Stimulated activated CD4-positive, alpha-beta T cell treated with anti-CD3 and anti-CD28 coated beads, Interleukin-1b, Interleukin-23, amount 100 ng/mL, for 24 hours (primary cell): ENCODE measurements around the gene SIPA1.
"Not testable (repeated sequence)": the region's sequence is repeated elsewhere in the genome, so short reads cannot be mapped to it uniquely, and the experiment has no call there.

Experiments used
- DNase-seq, 4 experiments: peaks; one replicate each; pipeline ENCODE4 v3.0.0-alpha.2; 2020; ENCODE audit warnings: low read depth in 4 of 4, low spot score in 1 of 4

SIPA1 gene

DNA sequence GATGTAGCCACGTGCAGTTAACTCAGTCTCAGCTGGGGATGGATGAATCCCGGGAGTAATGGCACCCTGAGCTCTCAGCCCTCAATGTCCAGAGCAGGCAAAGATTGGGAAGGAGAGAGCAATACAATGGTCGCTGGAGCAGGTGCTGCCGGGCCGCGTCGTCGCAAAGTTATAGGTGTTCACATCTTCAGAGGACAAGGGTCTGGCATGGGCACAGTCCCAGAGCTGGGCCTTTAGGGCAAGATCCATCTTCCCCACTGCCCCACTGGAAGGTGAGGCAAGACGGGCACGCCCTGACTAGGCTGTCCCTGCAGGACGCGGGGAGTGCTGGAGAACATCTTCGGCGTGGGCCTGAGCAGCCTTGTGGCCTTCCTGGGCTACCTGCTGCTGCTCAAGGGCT is 14.7 kb upstream of the SIPA1 start:
- DNase-seq = no peak

DNA sequence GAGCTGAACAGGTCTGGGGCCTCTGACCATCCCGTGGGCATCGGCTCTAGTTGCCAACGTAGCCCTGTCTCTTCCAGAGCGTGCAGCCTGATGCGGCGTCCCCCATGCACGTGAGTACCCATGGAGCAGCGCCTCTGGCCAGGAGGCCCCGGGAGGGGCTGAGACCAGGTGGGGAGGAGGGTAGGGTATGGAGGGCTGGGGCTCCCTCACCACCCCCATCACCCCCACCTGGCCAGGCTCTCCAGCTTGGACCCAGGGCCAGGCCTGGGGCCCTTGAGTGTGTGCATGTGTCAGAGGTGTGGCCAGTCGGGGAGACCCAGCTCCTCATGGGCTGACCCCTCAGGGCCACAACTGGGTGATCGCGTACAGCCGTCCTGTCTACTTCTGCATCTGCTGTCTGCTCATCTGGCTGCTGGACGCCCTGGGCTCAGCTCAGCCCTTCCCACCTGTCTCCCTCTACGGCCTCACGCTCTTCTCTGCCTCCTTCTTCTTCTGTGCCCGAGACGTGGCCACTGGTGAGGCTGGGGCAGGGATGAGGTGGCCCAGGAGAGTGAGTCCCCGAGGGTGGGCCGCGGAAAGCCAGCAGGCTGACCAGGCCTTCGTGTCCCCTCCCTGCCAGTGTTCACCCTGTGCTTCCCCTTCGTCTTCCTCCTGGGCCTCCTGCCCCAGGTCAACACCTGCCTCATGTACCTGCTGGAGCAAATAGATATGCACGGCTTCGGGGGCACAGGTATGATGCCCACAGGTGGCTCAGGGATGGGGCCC is 13.9 kb upstream of the SIPA1 start:
- no peak for DNase-seq

GRCh38 chr11:65624931-65625627 is 12.8 kb upstream of the SIPA1 start:
- DNase-seq = no peak

DNA sequence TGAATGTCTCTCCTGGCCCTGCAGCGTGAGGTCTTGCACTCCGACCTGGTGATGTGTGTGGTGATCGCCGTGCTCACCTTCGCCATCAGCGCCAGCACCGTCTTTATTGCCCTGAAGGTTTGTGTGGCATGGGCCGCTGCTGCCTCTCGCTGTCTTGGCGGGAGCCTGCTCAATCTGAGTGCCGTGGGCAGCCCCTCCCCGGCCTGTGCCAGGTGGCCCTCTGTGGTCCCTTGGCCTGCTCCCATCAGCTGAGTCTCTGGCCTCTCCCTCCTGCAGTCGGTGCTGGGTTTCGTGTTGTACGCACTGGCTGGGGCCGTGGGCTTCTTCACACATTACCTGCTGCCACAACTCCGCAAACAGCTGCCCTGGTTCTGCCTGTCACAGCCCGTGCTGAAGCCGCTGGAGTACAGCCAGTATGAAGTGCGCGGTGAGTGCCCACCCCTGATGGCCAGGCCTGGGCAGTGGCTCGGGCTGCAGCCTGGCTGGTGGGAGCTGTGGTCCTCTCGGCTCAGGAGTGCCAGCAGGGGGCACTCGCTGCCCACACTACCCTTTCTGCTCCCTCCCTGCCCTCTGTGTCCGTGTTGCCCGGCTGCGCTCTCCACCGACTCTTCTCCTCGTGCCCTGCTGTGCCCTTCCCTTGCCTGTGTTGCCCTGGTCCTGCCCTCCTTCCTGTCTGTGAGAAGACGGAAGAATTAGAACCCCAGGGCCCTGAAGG is 12.1 kb upstream of the SIPA1 start:
- no peak for DNase-seq

DNA sequence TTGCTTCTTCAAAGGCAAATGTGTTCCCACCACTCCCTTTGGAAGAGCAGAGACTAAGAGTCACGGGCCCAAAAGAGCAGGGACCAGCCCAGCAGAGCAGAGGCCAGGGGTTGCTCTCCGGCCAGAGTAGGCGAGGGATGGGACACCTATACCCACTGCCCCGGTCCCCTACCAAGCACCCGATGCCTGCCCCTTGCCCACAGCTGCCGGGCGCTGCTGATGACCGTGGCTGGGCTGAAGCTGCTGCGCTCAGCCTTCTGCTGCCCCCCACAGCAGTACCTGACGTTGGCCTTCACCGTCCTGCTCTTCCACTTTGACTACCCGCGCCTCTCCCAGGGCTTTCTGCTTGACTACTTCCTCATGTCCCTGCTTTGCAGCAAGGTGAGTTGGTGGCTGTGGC is 10.7 kb upstream of the SIPA1 start:
- no peak for DNase-seq

- DNase-seq = no peak
Measured at GRCh38 chr11:65629579-65629978, 8.3 kb upstream of the SIPA1 start.

GRCh38 chr11:65630215-65630614 is 7.7 kb upstream of the SIPA1 start:
- DNase-seq = no peak

DNA sequence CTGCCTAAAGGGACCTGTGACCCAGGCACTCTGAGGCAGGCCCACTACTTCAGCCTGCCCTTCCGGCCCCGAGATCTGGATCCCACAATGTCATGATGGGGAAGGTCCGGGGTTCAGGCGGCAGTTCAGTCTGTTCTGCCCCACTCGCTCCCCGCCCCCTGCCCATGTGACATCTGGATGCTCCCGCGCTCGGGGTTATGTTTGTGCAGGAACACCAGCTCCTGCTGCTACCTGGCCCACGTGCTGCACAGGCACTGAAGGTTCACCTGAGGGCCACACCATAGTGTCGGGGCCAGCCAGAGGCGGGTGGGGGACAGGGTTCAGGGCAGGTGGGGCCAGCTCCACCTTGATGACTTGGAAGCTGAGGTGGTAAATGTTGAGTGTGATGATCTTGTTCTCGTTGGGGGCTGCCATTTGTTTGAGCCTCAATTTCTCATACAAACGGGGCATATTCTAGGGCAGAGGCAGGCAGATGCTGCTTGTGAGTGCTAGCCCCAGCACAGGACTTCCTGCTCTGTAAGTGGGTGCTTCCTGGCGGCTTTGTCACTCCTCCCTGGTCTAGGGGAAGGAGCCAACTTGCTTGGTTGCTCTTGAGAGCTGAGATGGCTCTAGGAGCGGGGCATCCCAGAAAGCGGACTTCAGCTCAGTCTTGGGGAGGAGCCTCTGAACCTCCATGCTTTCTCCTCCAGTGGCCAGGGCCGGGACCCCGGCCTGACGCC is 4.4 kb upstream of the SIPA1 start:
- DNase-seq = no peak

DNA sequence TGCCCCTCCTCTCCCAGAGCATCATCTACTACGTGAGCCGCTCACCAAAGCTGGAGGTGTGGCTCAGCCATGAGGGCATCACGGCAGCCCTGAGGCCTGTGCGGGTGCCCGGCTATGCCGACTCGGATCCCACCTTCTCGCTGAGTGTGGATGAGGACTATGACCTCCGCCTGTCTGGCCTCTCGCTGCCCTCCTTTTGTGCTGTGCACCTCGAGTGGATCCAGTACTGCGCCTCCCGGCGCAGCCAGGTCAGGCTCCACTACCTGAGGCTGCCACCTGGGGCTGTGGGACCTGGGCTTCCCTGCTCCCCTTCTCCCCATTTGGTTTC is 3.8 kb upstream of the SIPA1 start:
- no peak for DNase-seq

- DNase-seq = no peak
Measured at GRCh38 chr11:65634440-65634839, 3.5 kb upstream of the SIPA1 start.

DNA sequence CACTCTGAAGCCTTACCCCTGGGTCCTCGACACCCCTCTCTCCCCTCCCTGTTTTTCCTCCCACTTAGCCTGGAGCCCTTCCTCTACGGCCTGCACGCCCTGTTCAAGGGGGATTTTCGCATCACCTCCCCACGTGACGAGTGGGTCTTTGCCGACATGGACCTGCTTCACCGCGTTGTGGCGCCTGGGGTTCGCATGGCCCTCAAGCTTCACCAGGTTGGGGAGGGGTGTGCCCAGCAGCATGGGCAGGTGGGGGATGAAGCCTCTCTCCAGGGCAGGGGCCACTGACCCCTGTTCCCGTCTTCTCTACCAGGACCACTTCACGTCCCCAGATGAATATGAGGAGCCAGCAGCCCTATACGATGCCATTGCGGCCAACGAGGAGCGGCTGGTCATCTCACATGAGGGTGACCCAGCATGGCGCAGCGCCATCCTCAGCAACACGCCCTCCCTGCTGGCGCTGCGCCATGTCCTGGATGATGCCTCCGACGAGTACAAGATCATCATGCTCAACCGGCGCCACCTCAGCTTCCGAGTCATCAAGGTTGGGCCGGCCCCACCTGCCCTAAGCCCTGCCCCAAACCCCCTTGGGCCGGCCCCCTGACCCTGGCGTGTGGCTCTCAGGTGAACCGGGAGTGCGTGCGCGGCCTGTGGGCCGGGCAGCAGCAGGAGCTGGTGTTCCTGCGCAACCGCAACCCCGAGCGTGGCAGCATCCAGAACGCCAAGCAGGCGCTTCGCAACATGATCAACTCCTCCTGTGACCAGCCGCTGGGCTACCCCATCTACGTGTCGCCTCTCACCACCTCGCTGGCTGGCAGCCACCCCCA is 2.8 kb upstream of the SIPA1 start:
- no peak for DNase-seq

DNA sequence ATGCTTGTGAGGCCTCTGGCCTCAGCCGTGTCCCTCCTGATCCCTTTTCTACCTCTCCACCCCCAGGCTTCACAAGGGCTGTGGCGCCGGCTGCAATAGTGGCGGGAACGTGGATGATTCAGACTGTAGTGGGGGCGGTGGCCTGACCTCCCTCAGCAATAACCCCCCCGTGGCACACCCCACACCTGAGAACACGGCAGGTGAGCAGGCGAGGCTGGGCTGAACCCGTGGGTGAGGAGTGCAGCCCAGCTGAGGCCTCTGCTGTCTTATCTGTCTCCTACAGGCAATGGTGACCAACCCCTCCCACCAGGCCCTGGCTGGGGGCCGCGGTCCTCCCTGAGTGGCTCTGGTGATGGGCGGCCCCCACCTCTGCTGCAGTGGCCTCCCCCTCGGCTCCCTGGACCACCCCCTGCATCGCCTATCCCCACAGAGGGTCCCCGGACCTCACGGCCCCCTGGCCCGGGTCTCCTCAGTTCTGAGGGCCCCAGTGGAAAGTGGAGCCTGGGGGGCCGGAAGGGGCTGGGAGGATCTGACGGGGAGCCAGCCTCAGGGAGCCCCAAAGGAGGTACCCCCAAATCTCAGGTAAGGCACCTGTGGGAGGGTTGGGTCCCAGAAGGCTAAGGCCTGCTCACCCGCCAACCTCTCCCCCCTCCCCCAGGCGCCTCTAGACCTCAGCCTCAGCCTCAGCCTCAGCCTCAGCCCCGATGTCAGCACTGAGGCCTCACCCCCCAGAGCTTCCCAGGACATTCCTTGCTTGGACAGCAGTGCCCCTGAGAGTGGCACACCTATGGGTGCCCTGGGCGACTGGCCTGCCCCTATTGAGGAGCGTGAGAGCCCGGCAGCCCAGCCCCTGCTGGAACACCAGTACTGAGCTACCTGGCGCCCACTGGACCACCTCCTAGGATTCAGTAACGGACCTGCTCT is 1.5 kb upstream of the SIPA1 start:
- DNase-seq = no peak

- no peak for DNase-seq
Measured at GRCh38 chr11:65637032-65637557, 806 bp upstream of the SIPA1 start.

DNA sequence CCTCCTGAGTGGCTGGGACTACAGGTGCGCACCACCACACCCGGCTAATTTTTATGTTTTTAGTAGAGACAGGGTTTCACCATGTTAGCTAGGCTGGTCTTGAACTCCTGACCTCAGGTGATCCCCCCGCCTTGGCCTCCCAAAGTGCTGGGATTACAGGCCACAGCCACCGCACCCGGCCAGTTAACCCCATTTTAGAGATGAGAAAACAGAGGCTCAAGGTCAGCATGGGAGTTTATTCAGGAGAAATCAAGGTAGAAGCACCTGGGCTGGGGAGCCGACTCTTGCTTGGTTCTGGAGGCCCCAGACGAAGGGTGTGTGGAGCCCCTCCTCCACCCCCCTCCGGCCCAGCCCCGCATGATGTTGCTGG is 1.3 kb downstream of the SIPA1 start:
- not testable (repeated sequence) for DNase-seq

DNA sequence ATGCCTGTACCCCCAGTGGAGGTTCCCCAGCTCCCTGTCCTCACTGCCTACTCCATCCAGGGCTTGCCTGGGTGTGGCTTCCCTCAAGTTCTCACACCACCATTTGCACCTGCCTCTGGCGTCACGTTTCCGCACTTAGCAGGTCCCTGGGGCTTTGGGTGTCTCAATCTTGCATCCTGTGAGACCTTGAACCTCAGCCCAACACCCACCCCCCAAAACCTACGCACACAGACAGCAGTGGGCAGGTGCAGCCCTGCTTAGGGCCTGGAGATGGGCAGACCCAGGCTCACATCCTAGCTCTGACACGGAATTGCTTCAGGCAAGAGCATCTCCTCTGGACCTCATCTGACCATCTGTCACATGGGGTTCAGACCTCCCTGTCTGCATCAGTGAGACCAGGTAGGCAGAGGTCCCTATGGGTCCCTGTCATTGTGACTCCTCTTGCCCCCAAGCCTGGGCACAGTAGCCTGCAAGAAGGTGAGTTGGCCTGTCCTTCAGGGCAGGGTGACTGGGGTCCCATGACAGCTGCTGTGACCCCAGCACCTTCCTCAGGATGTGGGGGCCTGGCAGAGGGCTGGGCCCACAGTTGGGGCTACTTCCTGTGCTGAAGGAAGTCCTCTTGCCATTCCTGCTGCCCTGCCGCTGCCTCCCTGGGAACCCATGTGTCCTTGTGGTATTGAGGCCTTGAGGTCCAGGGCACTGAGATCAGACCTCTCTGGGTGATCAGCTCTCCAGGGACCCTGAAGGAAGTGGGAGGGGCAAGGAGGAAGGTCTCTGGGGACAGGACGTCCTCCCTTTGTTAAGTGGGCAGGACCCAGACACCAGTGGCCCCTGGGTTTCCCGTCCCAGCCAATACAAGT is 2.0 kb downstream of the SIPA1 start:
- DNase-seq = no peak

- no peak for DNase-seq
Measured at GRCh38 chr11:65640483-65641296, 2.8 kb downstream of the SIPA1 start.

GRCh38 chr11:65641297-65642013 is 3.6 kb downstream of the SIPA1 start:
- DNase-seq = no peak
